Activated CD4-positive, alpha-beta memory T cell treated with anti-CD3 and anti-CD28 coated beads for 36 hours (primary cell): ENCODE measurements around the gene OR10A3. TPM values are rescaled to one million over a fixed set of nuclear protein-coding genes. Genes with fewer than 3 reads are reported as not detected.

Source experiments
- CTCF ChIA-PET: fragments of 350-600 bp; sonication (Branson Sonifier 250); formaldehyde crosslinking; loops from one replicate; lab custom pipeline; 2021; ENCODE audit warnings: antibody characterized with exemption, inconsistent platforms; lab: Charles Lee
- POLR2A ChIA-PET: fragments of 350-600 bp; sonication (Branson Sonifier 250); formaldehyde crosslinking; loops from one replicate; lab custom pipeline; 2021; ENCODE audit warnings: antibody characterized with exemption; lab: Charles Lee
- DNase-seq: peaks from one replicate; pipeline ENCODE4 v3.0.0-alpha.2; 2020
- H3K27ac Mint-ChIP-seq: one replicate; pipeline ENCODE4 v1.8.0; 2021; ENCODE audit warnings: mixed read lengths
- H3K27me3 Mint-ChIP-seq: one replicate; pipeline ENCODE4 v1.8.0; 2021; ENCODE audit warnings: mixed read lengths
- H3K36me3 Mint-ChIP-seq: one replicate; pipeline ENCODE4 v1.8.0; 2021; ENCODE audit warnings: mixed read lengths
- H3K4me1 Mint-ChIP-seq: one replicate; pipeline ENCODE4 v1.8.0; 2021; ENCODE audit warnings: low read depth, mixed read lengths
- H3K4me3 Mint-ChIP-seq: one replicate; pipeline ENCODE4 v1.8.0; 2021; ENCODE audit warnings: mild to moderate bottlenecking, mixed read lengths
- H3K9me3 Mint-ChIP-seq: one replicate; pipeline ENCODE4 v1.8.0; 2021; ENCODE audit warnings: mixed read lengths
- intact Hi-C: fragments of 100-400 bp; cut with micrococcal nuclease; formaldehyde crosslinking; loops from one replicate; pipeline ENCODE4 v1.15.1; 2023
- total RNA-seq, 2 experiments: library from RNA; stranded (reverse); gene quantifications; one replicate each; pipeline ENCODE4 v1.2.3, GENCODE V29; 2021

OR10A3 gene
- total RNA-seq, 2 experiments from 2014 or later, result not detected

GRCh38 chr11:7903940-7904339, 37.6 kb downstream of the OR10A3 start:
- H3K27me3 Mint-ChIP-seq, result peaks cover 8% of the 10 kb centered on the region
- H3K27ac Mint-ChIP-seq, result no peak overlapping the region
- no peaks in the 10 kb centered on the region for H3K4me1 Mint-ChIP-seq
- POLR2A ChIA-PET, result no interaction called here
- CTCF ChIA-PET, result interaction anchor here (1.0 to 2.3 kb wide), 2 partner anchors 14 to 83 kb away, joined by 3 to 7 read pairs; partner anchors contain the start of gene EIF3F
- no peaks in the 10 kb centered on the region for H3K9me3 Mint-ChIP-seq
- DNase-seq, result no peak
- H3K36me3 Mint-ChIP-seq, result no peaks in the 10 kb centered on the region
- H3K4me3 Mint-ChIP-seq, result no peak overlapping the region
- intact Hi-C loops, result no loop called here

DNA sequence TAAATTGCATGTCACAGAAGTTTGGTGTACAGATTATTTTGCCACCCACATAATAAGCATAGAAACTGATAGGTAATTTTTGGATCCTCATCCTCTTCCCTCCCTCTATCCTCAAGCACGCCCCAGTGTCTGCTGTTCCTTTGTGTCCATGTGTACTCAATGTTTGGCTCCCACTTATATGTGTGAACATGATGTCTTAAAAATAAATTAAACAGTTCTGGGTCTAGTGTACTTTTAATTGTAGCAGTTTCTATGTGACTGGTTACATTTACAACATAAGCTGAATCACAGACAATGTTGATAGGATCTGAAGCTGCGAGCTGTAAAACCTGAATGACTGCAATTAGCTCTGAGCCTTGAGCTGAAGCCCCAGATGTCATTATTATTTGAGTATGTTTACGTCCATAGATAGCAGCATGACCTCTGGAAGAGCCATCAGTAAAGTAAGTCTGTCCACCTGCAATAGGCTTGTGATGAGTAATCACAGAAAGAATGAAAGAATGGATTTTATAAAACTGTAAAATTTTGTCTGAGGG, 40.1 kb downstream of the OR10A3 start:
- DNase-seq, result no peak
- no peak overlapping the region for H3K27ac Mint-ChIP-seq
- no peaks in the 10 kb centered on the region for H3K9me3 Mint-ChIP-seq
- ChIA-PET POLR2A (no interaction called here), CTCF (interaction anchor here (1.5 to 2.6 kb wide), 2 partner anchors 9 to 85 kb away, joined by 5 to 9 read pairs; partner anchors contain the start of gene EIF3F)
- intact Hi-C loops, result no loop called here
- no peak overlapping the region for H3K4me3 Mint-ChIP-seq
- no peaks in the 10 kb centered on the region for H3K36me3 Mint-ChIP-seq
- H3K4me1 Mint-ChIP-seq, result no peaks in the 10 kb centered on the region
- peaks cover 4% of the 10 kb centered on the region for H3K27me3 Mint-ChIP-seq

DNA sequence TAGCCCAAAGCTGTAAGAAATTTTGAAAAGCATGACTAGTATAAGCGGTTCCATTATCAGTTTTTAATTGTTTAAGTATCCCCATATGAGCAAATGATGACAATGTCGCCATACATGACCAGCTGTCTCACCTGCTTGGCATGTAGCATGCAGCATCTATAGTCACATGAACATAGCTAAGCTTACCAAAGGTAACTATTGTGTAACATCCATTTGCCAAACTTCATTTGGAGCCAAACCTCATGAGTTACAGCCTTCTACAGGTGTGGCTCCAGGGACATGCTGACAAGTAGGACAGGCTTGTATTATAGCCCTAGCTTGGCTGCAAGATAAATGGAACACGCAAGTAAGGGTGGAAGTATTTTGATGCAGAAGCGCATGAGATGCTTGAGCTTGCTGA, 40.8 kb downstream of the OR10A3 start:
- POLR2A ChIA-PET, result no interaction called here
- Mint-ChIP-seq H3K4me3 (no peak overlapping the region), H3K36me3 (no peaks in the 10 kb centered on the region), H3K4me1 (no peaks in the 10 kb centered on the region), H3K27ac (no peak overlapping the region), H3K27me3 (peaks cover 4% of the 10 kb centered on the region), H3K9me3 (no peaks in the 10 kb centered on the region)
- CTCF ChIA-PET, result interaction anchor here (1.5 kb wide), 1 partner anchor 86 kb away, joined by 5 read pairs; the partner anchor contains the start of gene EIF3F
- intact Hi-C loops, result no loop called here
- no peak for DNase-seq

- H3K4me3 Mint-ChIP-seq, result no peak overlapping the region
- POLR2A ChIA-PET, result interaction anchor here (0.6 kb wide), 1 partner anchor 568 kb away, joined by 3 read pairs; no protein-coding TSS in a partner anchor
- H3K4me1 Mint-ChIP-seq, result no peaks in the 10 kb centered on the region
These were observed 42.1 kb downstream of the OR10A3 start for GRCh38 chr11:7899418-7899817.

DNA sequence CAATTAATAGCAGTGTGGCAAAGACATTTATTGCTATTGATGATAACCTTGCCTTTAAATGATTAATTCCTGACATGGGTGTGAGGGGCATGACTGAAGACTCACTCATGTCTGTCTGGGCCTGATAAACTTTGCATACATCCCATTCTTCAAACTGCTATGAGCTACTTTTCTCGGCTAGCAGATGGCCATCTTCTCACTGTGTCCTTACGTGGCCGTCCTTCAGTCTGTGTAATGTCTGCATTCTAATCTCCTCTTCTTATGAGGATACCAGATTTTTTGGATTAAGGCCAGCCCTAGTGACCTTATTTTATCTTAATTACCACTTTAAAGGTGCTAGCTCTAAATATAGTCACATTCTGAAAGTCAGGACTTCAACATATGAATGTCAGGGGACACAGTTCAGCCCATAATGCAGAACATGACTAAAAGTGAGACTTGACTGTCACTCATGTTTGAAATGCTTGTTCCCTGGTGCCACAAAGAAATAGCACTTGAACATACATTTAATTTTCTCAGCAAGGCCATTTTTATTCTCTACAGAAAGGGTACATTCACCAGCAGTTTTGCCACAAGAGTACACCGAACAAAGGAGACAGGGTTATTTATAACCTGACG, 42.7 kb downstream of the OR10A3 start:
- intact Hi-C loops, result no loop called here

More at GRCh38 chr11:7899418-7899817, 42.1 kb downstream of the OR10A3 start:
- Mint-ChIP-seq H3K27ac (no peak overlapping the region), H3K36me3 (no peaks in the 10 kb centered on the region), H3K9me3 (no peaks in the 10 kb centered on the region), H3K27me3 (peaks cover 4% of the 10 kb centered on the region)
- intact Hi-C loops, result no loop called here
- no peak for DNase-seq
- CTCF ChIA-PET, result interaction anchor here (1.0 to 1.2 kb wide), 2 partner anchors 88 to 200 kb away, joined by 3 to 5 read pairs; partner anchors contain the start of gene EIF3F

GRCh38 chr11:7896009-7896785, 45.3 kb downstream of the OR10A3 start:
- no peak overlapping the region for H3K27ac Mint-ChIP-seq
- H3K4me1 Mint-ChIP-seq, result peaks cover 3% of the 10 kb centered on the region
- H3K27me3 Mint-ChIP-seq, result no peaks in the 10 kb centered on the region
- no peaks in the 10 kb centered on the region for H3K36me3 Mint-ChIP-seq
- POLR2A ChIA-PET, result no interaction called here
- H3K4me3 Mint-ChIP-seq, result no peak overlapping the region
- no peak for DNase-seq
- H3K9me3 Mint-ChIP-seq, result no peaks in the 10 kb centered on the region
- CTCF ChIA-PET, result interaction anchor here (0.7 to 7.2 kb wide), 5 partner anchors 90 to 1871 kb away, joined by 3 to 115 read pairs (median 3); partner anchors contain the start of gene EIF3F
- intact Hi-C loops, result no loop called here

More for the DNA sequence above, 42.7 kb downstream of the OR10A3 start:
- no peaks in the 10 kb centered on the region for H3K4me1 Mint-ChIP-seq
- H3K27me3 Mint-ChIP-seq, result peaks cover 4% of the 10 kb centered on the region
- H3K27ac Mint-ChIP-seq, result no peak overlapping the region
- no peak for DNase-seq
- no peak overlapping the region for H3K4me3 Mint-ChIP-seq
- ChIA-PET POLR2A (no interaction called here), CTCF (interaction anchor here (1.2 kb wide), 1 partner anchor 88 kb away, joined by 5 read pairs; the partner anchor contains the start of gene EIF3F)
- H3K36me3 Mint-ChIP-seq, result no peaks in the 10 kb centered on the region
- no peaks in the 10 kb centered on the region for H3K9me3 Mint-ChIP-seq

GRCh38 chr11:7894251-7894650, 47.3 kb downstream of the OR10A3 start:
- intact Hi-C loops, result no loop called here
- no peaks in the 10 kb centered on the region for H3K9me3 Mint-ChIP-seq
- DNase-seq, result no peak
- ChIA-PET CTCF (interaction anchor here (0.5 to 7.2 kb wide), 5 partner anchors 18 to 205 kb away, joined by 3 to 115 read pairs (median 3); partner anchors contain the start of gene EIF3F), POLR2A (no interaction called here)
- H3K27me3 Mint-ChIP-seq, result no peaks in the 10 kb centered on the region
- H3K27ac Mint-ChIP-seq, result no peak overlapping the region
- peaks cover 7% of the 10 kb centered on the region for H3K4me1 Mint-ChIP-seq
- no peak overlapping the region for H3K4me3 Mint-ChIP-seq
- H3K36me3 Mint-ChIP-seq, result no peaks in the 10 kb centered on the region

DNA sequence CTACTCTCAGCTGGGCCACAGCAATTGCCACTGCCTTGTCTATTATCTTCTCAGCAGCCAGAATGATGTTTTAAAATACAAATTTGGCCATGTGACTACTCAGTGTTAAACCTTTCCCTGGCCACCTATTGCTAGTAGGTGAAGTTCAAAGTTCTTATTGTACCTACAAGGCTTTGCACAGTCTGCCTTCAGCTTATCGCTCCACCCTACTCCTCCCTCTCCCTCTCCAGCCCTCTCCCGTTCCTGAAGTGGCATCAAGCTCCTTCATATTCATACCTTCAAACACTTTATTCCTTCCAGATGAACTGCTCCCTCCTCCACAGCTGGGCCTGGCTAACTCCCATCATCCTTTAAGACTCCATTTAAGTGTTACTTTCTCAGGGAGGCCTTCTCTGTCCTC, 47.7 kb downstream of the OR10A3 start:
- H3K36me3 Mint-ChIP-seq, result no peaks in the 10 kb centered on the region
- no peaks in the 10 kb centered on the region for H3K9me3 Mint-ChIP-seq
- no peaks in the 10 kb centered on the region for H3K27me3 Mint-ChIP-seq
- intact Hi-C loops, result loop anchor here (2.0 kb wide), 1 partner anchor 205 kb away; no protein-coding TSS in a partner anchor
- H3K4me1 Mint-ChIP-seq, result peaks cover 7% of the 10 kb centered on the region
- CTCF ChIA-PET, result interaction anchor here (0.9 to 7.2 kb wide), 9 partner anchors 9 to 206 kb away, joined by 3 to 115 read pairs (median 9); partner anchors contain the start of gene EIF3F
- POLR2A ChIA-PET, result interaction anchor here (1.6 kb wide), 1 partner anchor 93 kb away, joined by 6 read pairs; the partner anchor contains the start of gene EIF3F
- no peak for DNase-seq
- no peak overlapping the region for H3K4me3 Mint-ChIP-seq
- H3K27ac Mint-ChIP-seq, result no peak overlapping the region

DNA sequence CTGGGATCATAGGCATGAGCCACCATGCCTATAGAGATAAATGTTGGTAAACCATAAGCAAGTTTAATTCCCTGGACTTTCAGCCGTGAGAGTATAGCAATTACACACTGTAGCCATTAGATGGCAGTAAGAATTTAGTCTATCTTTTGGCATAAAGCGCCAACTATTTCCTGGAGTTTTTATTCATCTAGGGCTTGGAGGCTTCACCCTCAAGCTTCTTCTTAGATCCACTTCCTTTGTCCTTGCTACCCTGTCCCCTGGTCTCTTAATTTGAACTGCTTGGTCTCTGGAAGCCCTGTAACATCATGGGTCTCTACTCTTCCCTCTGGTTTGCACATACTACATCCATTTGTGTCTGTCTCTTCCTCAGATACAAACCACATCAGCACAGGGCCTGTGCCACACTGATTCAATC, 48.7 kb downstream of the OR10A3 start:
- Mint-ChIP-seq H3K4me1 (peaks cover 7% of the 10 kb centered on the region), H3K36me3 (no peaks in the 10 kb centered on the region), H3K9me3 (no peaks in the 10 kb centered on the region), H3K27me3 (no peaks in the 10 kb centered on the region), H3K27ac (no peak overlapping the region), H3K4me3 (no peak overlapping the region)
- peak; percentile 9 for DNase-seq
- ChIA-PET CTCF (interaction anchor here (0.6 to 7.2 kb wide), 17 partner anchors 9 to 1373 kb away, joined by 3 to 115 read pairs (median 3); partner anchors contain the start of gene EIF3F), POLR2A (interaction anchor here (1.6 kb wide), 1 partner anchor 94 kb away, joined by 6 read pairs; the partner anchor contains the start of gene EIF3F)
- intact Hi-C loops, result loop anchor here (1.0 to 2.0 kb wide), 2 partner anchors 94 to 206 kb away; partner anchors contain the start of gene EIF3F

GRCh38 chr11:7892059-7892699, 49.3 kb downstream of the OR10A3 start:
- no peak for DNase-seq
- Mint-ChIP-seq H3K36me3 (no peaks in the 10 kb centered on the region), H3K27ac (no peak overlapping the region), H3K4me3 (no peak overlapping the region), H3K4me1 (peaks cover 7% of the 10 kb centered on the region), H3K27me3 (no peaks in the 10 kb centered on the region), H3K9me3 (no peaks in the 10 kb centered on the region)
- ChIA-PET CTCF (interaction anchor here (0.9 to 7.2 kb wide), 15 partner anchors 9 to 218 kb away, joined by 3 to 115 read pairs (median 4); partner anchors contain the start of gene EIF3F), POLR2A (interaction anchor here (1.6 kb wide), 1 partner anchor 95 kb away, joined by 6 read pairs; the partner anchor contains the start of gene EIF3F)
- intact Hi-C loops, result loop anchor here (1.0 to 2.0 kb wide), 2 partner anchors 95 to 207 kb away; partner anchors contain the start of gene EIF3F
